Gastroesophageal sphincter (tissue), 4 donors: ENCODE results near the gene SHANK3. TPM values are rescaled to one million over a fixed set of nuclear protein-coding genes. Genes with fewer than 3 reads are reported as not detected.
A peak's percentile ranks its signal among the peaks of the same experiment; 100 is the strongest.

Experiments
- ATAC-seq: fragments of 150-250 bp; one replicate; pipeline ENCODE4 v1.9.1; 2016; ENCODE audit warnings: mild to moderate bottlenecking, moderate library complexity
- H3K27ac ChIP-seq, 4 donors: fragments of 200-600 bp; sonication (generic) in 3 of 4; 1 replicate in 3 of 4; 2 replicates in 1 of 4; pipeline ENCODE4 v1.5.1; 2016 to 2019
- H3K27me3 ChIP-seq: fragments of 200-600 bp; sonication (generic); one replicate; pipeline ENCODE4 v1.5.1; 2019
- H3K36me3 ChIP-seq, 2 donors: fragments of 200-600 bp; sonication (generic); one replicate each; pipeline ENCODE4 v1.5.1; 2019; ENCODE audit warnings: control low read depth in 1 of 2
- H3K4me1 ChIP-seq, 3 donors: fragments of 200-600 bp; sonication (generic); 1 replicate in 2 of 3; 2 replicates in 1 of 3; pipeline ENCODE4 v1.5.1; 2016 to 2019; ENCODE audit warnings: control low read depth in 2 of 3
- H3K4me3 ChIP-seq, 2 donors: fragments of 200-600 bp; sonication (generic); one replicate each; pipeline ENCODE4 v1.5.1; 2019; ENCODE audit warnings: mild to moderate bottlenecking in 1 of 2, moderate library complexity in 1 of 2
- H3K9me3 ChIP-seq, 3 donors: fragments of 200-600 bp; sonication (generic); one replicate each; pipeline ENCODE4 v1.5.1; 2017 to 2019; ENCODE audit warnings: control low read depth in 2 of 3
- EP300 ChIP-seq: sonication (generic); formaldehyde crosslinking; IDR thresholded peaks from one replicate; pipeline ENCODE4 v1.6.1; 2017; ENCODE audit warnings: antibody characterized with exemption, mild to moderate bottlenecking
- POLR2A ChIP-seq, 2 donors: fragments of 450-650 bp; IDR thresholded peaks; one replicate each; pipeline ENCODE4 v1.6.1; 2017; ENCODE audit warnings: antibody characterized with exemption in 2 of 2, mild to moderate bottlenecking in 2 of 2, moderate library complexity in 1 of 2
- POLR2AphosphoS5 ChIP-seq: sonication (generic); formaldehyde crosslinking; IDR thresholded peaks from one replicate; pipeline ENCODE4 v1.6.1; 2017; ENCODE audit warnings: antibody characterized with exemption
- WGBS, 2 donors: methylation state at CpG; one replicate each; pipeline ENCODE4 v1.1.5; 2018; ENCODE audit warnings: low coverage in 1 of 2; 5-methylcytosine and 5-hydroxymethylcytosine counted together
- total RNA-seq, 4 donors: library from RNA; depleted of rRNA; stranded (reverse); fragments of >200 nt; gene quantifications; one replicate each; pipeline ENCODE4 v1.1.0, GENCODE V29; 2016
- TF ChIP-seq, protein P1 (sequence below), 4 experiments: fragments of 200-600 bp in 2 of 4; fragments of 450-650 bp in 2 of 4; sonication (generic) in 1 of 4; IDR thresholded peaks; one replicate each; pipeline ENCODE4 v1.5.1; 2017 to 2019; ENCODE audit warnings: antibody characterized with exemption in 4 of 4, mild to moderate bottlenecking in 2 of 4, moderate library complexity in 2 of 4

SHANK3 gene
- total RNA-seq, 4 donors from 2014 or later: 5.9 to 20.5 (median 13.0) TPM

DNA sequence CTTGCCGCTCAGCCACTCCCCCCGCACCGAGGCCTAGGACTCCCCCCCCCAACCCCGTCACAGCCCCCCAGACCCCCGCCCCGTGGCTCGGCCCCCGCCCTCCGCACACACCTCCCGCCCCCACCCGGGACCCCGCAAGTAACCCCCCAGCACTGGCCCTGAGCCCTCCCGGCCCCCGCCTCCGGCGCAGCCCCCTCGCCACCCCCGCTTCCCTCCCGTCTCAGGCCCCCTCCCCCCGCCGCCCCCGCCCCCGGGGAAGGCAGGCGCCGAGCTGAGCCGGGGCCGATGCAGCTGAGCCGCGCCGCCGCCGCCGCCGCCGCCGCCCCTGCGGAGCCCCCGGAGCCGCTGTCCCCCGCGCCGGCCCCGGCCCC lies 1.5 kb downstream of the SHANK3 start:
- Histone ChIP-seq H3K36me3 (no peaks in the 10 kb centered on the region), H3K9me3 (no peaks in the 10 kb centered on the region), H3K4me1 (peaks cover 0 to 20% (median 8%) of the 10 kb centered on the region in 3 donors), H3K4me3 (peak overlapping the region; percentile 5 to 48), H3K27me3 (peaks cover 69% of the 10 kb centered on the region), H3K27ac (peak overlapping the region in 3 of 4 donors; percentile 67 to 73 (median 69))
- TF ChIP-seq POLR2AphosphoS5: no peak
- no peak for TF ChIP-seq EP300
- TF ChIP-seq, protein P1, sequence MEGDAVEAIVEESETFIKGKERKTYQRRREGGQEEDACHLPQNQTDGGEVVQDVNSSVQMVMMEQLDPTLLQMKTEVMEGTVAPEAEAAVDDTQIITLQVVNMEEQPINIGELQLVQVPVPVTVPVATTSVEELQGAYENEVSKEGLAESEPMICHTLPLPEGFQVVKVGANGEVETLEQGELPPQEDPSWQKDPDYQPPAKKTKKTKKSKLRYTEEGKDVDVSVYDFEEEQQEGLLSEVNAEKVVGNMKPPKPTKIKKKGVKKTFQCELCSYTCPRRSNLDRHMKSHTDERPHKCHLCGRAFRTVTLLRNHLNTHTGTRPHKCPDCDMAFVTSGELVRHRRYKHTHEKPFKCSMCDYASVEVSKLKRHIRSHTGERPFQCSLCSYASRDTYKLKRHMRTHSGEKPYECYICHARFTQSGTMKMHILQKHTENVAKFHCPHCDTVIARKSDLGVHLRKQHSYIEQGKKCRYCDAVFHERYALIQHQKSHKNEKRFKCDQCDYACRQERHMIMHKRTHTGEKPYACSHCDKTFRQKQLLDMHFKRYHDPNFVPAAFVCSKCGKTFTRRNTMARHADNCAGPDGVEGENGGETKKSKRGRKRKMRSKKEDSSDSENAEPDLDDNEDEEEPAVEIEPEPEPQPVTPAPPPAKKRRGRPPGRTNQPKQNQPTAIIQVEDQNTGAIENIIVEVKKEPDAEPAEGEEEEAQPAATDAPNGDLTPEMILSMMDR (IDR thresholded peaks at IDR 0.05): no peak
- no peak for TF ChIP-seq POLR2A (IDR thresholded peaks at IDR 0.05)
- no peak for ATAC-seq
- no CpG with 5 or more reads among the region's 43 CpGs for WGBS, 2 donors

DNA sequence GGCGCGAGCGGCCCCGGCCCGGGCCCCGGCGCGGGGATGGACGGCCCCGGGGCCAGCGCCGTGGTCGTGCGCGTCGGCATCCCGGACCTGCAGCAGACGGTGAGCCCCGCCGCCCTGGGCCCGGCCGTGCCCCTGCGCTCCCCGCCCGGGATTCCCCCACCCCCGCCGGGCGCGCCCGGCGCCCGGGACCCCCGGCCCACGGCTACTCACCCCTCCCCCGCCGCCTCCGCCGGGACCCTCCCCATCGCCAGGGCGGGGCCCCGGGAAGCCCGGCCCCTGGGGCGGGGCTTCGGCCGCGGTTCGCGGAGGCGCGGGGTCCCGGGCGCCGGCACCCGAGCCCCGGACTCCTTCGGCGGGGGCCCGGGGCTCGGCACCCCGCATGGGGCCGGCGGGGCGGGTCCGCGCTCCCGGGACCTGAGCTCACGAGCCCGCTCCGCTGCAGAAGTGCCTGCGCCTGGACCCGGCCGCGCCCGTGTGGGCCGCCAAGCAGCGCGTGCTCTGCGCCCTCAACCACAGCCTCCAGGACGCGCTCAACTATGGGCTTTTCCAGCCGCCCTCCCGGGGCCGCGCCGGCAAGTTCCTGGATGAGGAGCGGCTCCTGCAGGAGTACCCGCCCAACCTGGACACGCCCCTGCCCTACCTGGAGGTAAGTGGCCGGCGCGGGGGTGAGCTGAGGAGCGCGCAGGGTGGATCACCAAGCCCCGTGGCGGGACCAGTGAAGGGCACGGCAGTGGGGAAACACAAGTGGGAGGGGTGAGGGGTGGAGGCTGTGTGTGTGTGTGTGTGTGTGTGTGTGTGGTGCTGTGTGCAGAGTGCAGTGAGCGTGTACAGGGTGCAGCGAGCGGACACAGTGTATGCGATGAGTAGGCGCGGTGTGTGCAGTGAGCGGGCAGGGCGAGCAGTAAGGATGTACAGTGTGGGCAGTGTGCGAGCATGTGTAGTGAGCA lies 2.3 kb downstream of the SHANK3 start:
- Histone ChIP-seq H3K9me3 (no peaks in the 10 kb centered on the region), H3K27ac (peak overlapping the region in 1 of 4 donors; percentile 12), H3K4me3 (peak overlapping the region; percentile 3 to 48), H3K4me1 (peaks cover 0 to 20% (median 8%) of the 10 kb centered on the region in 3 donors), H3K36me3 (no peaks in the 10 kb centered on the region), H3K27me3 (peaks cover 66% of the 10 kb centered on the region)
- TF ChIP-seq, protein P1 (IDR thresholded peaks at IDR 0.05): no peak
- no peak for TF ChIP-seq POLR2A (IDR thresholded peaks at IDR 0.05)
- TF ChIP-seq EP300: no peak
- TF ChIP-seq POLR2AphosphoS5: no peak
- 27 to 41% methylated on average over 9 to 14 of the region's 105 CpGs for WGBS, 2 donors
- ATAC-seq: no peak

DNA sequence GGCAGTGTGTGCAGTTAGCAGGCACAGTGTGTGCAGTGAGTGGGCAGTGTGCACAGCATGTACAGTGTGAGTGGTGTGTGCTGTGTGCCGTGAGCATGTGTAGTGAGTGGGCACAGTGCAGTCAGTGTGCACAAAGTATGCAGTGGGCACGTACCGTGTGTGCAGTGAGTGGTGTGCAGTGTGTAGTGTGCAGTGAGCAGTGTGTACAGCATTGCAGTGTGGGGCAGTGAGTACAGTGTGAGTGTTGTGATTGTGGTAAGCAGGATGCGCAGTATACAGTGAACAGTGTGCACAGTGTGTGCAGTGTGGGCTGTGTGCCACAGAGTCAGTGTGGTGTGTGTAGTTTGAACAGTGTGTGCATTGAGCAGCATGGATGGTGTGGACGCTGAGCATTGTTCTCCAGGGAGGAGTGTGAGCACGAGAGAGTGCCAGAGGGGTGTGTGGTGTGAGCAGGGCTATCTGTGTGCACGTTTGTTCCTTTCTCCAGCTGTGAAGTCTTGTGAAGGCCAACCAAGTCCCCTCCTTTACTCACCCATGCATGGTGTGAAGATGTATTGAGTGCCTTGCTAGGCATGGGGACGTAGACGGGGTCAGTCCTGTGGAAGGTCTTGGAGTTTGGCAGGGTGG lies 3.0 kb downstream of the SHANK3 start:
- Histone ChIP-seq H3K4me1 (peaks cover 0 to 20% (median 8%) of the 10 kb centered on the region in 3 donors), H3K9me3 (no peaks in the 10 kb centered on the region), H3K27ac (no peak overlapping the region), H3K36me3 (no peaks in the 10 kb centered on the region), H3K4me3 (peak overlapping the region in 1 of 2 donors; percentile 48), H3K27me3 (peaks cover 64% of the 10 kb centered on the region)
- TF ChIP-seq EP300 (no peak), POLR2AphosphoS5 (no peak), POLR2A (IDR thresholded peaks at IDR 0.05) (no peak)
- TF ChIP-seq, protein P1 (IDR thresholded peaks at IDR 0.05): no peak
- WGBS, 2 donors: 61 to 63% methylated on average over 6 of the region's 9 CpGs
- no peak for ATAC-seq

DNA sequence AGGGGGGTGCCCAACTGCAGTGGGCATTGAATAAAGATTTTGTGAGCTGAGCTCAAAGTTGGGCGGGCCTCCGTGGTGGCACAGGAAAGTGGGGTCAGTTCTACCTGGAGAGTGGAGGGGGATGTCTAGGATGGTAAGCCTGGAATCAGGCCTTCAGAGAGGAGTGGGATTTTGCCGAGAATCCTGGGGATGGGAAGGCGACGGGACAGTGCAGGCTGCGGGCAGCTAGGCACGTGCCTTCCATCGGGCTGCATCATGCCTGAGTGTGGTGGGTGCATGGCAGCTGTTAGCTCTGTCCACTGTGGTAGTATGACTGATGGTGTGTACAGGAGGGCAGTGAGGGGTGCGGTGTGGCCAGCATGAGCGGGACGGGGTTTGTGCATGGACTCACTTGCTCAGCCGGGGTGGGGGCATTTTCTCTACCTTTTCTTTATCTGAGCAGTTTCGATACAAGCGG lies 3.6 kb downstream of the SHANK3 start:
- H3K36me3 ChIP-seq: no peaks in the 10 kb centered on the region
- peaks cover 0 to 20% (median 8%) of the 10 kb centered on the region in 3 donors for H3K4me1 ChIP-seq
- ATAC-seq: no peak
- peak overlapping the region in 1 of 2 donors; percentile 48 for H3K4me3 ChIP-seq
- WGBS, 2 donors: 90 to 95% methylated on average over 4 to 10 of the region's 14 CpGs
- TF ChIP-seq POLR2AphosphoS5 (no peak), EP300 (no peak), POLR2A (IDR thresholded peaks at IDR 0.05) (no peak)
- TF ChIP-seq, protein P1 (IDR thresholded peaks at IDR 0.05): no peak
- H3K9me3 ChIP-seq: no peaks in the 10 kb centered on the region
- H3K27ac ChIP-seq: no peak overlapping the region
- peaks cover 58% of the 10 kb centered on the region for H3K27me3 ChIP-seq
